ENCODE measurements around the gene UBAP1. TPM values are rescaled to one million over a fixed set of nuclear protein-coding genes. Genes with fewer than 3 reads are reported as not detected.
"Not testable (repeated sequence)": the region's sequence is repeated elsewhere in the genome, so short reads cannot be mapped to it uniquely, and the experiment has no call there.

UBAP1 gene
- total and polyA plus RNA-seq, 2 donors: 21.6 to 54.1 TPM

- DNase-seq (ENCODE audit: extremely low spot score): no peak
- WGBS: 88% methylated on average over 6 of the region's 6 CpGs
- no peaks in the 10 kb centered on the region for H3K36me3 ChIP-seq (ENCODE audit: insufficient read depth)
- no peak overlapping the region for H3K4me3 ChIP-seq (ENCODE audit: low read depth, low read length)
- H3K27ac ChIP-seq (ENCODE audit: low read depth): no peak overlapping the region
- H3K4me1 ChIP-seq (ENCODE audit: insufficient read depth): no peaks in the 10 kb centered on the region
Measured at GRCh38 chr9:34197756-34198711, 19.2 kb downstream of the UBAP1 start.

- DNase-seq (ENCODE audit: extremely low spot score): no peak
- Histone ChIP-seq H3K27ac (ENCODE audit: low read depth) (no peak overlapping the region), H3K4me1 (ENCODE audit: insufficient read depth) (no peaks in the 10 kb centered on the region), H3K4me3 (ENCODE audit: low read depth, low read length) (no peak overlapping the region), H3K36me3 (ENCODE audit: insufficient read depth) (no peaks in the 10 kb centered on the region)
- 76% methylated on average over 2 of the region's 2 CpGs for WGBS
Measured at GRCh38 chr9:34200092-34200491, 21.2 kb downstream of the UBAP1 start.

- H3K36me3 ChIP-seq (ENCODE audit: insufficient read depth): no peaks in the 10 kb centered on the region
- 53% methylated on average over 4 of the region's 4 CpGs for WGBS
- no peak overlapping the region for H3K4me3 ChIP-seq (ENCODE audit: low read depth, low read length)
- DNase-seq (ENCODE audit: extremely low spot score): no peak
- no peak overlapping the region for H3K27ac ChIP-seq (ENCODE audit: low read depth)
- no peaks in the 10 kb centered on the region for H3K4me1 ChIP-seq (ENCODE audit: insufficient read depth)
Measured at GRCh38 chr9:34203275-34203991, 24.6 kb downstream of the UBAP1 start.

- H3K4me1 ChIP-seq (ENCODE audit: insufficient read depth): no peaks in the 10 kb centered on the region
- no peak overlapping the region for H3K27ac ChIP-seq (ENCODE audit: low read depth)
- H3K4me3 ChIP-seq (ENCODE audit: low read depth, low read length): no peak overlapping the region
- DNase-seq (ENCODE audit: extremely low spot score): no peak
- H3K36me3 ChIP-seq (ENCODE audit: insufficient read depth): no peaks in the 10 kb centered on the region
- 52% methylated on average over 6 of the region's 6 CpGs for whole genome bisulfite sequencing
Measured at GRCh38 chr9:34203992-34204635, 25.3 kb downstream of the UBAP1 start.

- DNase-seq (ENCODE audit: extremely low spot score): no peak
- H3K27ac ChIP-seq (ENCODE audit: low read depth): no peak overlapping the region
- no peak overlapping the region for H3K4me3 ChIP-seq (ENCODE audit: low read depth, low read length)
- no peaks in the 10 kb centered on the region for H3K4me1 ChIP-seq (ENCODE audit: insufficient read depth)
- H3K36me3 ChIP-seq (ENCODE audit: insufficient read depth): no peaks in the 10 kb centered on the region
Measured at GRCh38 chr9:34205102-34205501, 26.3 kb downstream of the UBAP1 start.

- Histone ChIP-seq H3K4me3 (ENCODE audit: low read depth, low read length) (no peak overlapping the region), H3K27ac (ENCODE audit: low read depth) (no peak overlapping the region), H3K4me1 (ENCODE audit: insufficient read depth) (no peaks in the 10 kb centered on the region), H3K36me3 (ENCODE audit: insufficient read depth) (no peaks in the 10 kb centered on the region)
- DNase-seq (ENCODE audit: extremely low spot score): no peak
- 88% methylated on average over 4 of the region's 4 CpGs for WGBS
Measured at GRCh38 chr9:34206561-34206960, 27.7 kb downstream of the UBAP1 start.

- Histone ChIP-seq H3K4me1 (ENCODE audit: insufficient read depth) (no peaks in the 10 kb centered on the region), H3K27ac (ENCODE audit: low read depth) (no peak overlapping the region), H3K36me3 (ENCODE audit: insufficient read depth) (no peaks in the 10 kb centered on the region), H3K4me3 (ENCODE audit: low read depth, low read length) (no peak overlapping the region)
- WGBS: 98% methylated on average over 1 of the region's 1 CpG
- DNase-seq (ENCODE audit: extremely low spot score): no peak
Measured at GRCh38 chr9:34211395-34211794, 32.6 kb downstream of the UBAP1 start.

GRCh38 chr9:34214354-34215000 lies 35.6 kb downstream of the UBAP1 start:
- WGBS: 89% methylated on average over 4 of the region's 4 CpGs

GRCh38 chr9:34216325-34216724 lies 37.5 kb downstream of the UBAP1 start:
- Histone ChIP-seq H3K36me3 (ENCODE audit: insufficient read depth) (no peaks in the 10 kb centered on the region), H3K27ac (ENCODE audit: low read depth) (no peak overlapping the region), H3K4me1 (ENCODE audit: insufficient read depth) (no peaks in the 10 kb centered on the region), H3K4me3 (ENCODE audit: low read depth, low read length) (no peak overlapping the region)
- 99% methylated on average over 3 of the region's 3 CpGs for WGBS
- DNase-seq (ENCODE audit: extremely low spot score): no peak

More at GRCh38 chr9:34214354-34215000, 35.6 kb downstream of the UBAP1 start:
- not testable (repeated sequence) for H3K36me3 ChIP-seq (ENCODE audit: insufficient read depth); H3K4me3 ChIP-seq (ENCODE audit: low read depth, low read length); H3K4me1 ChIP-seq (ENCODE audit: insufficient read depth); H3K27ac ChIP-seq (ENCODE audit: low read depth); DNase-seq (ENCODE audit: extremely low spot score)

GRCh38 chr9:34217015-34217414 lies 38.2 kb downstream of the UBAP1 start:
- not testable (repeated sequence) for H3K27ac ChIP-seq (ENCODE audit: low read depth); DNase-seq (ENCODE audit: extremely low spot score); H3K4me1 ChIP-seq (ENCODE audit: insufficient read depth); H3K4me3 ChIP-seq (ENCODE audit: low read depth, low read length); H3K36me3 ChIP-seq (ENCODE audit: insufficient read depth)
- 96% methylated on average over 2 of the region's 2 CpGs for WGBS

GRCh38 chr9:34218446-34218845 lies 39.6 kb downstream of the UBAP1 start:
- H3K27ac ChIP-seq (ENCODE audit: low read depth): no peak overlapping the region
- 72% methylated on average over 5 of the region's 5 CpGs for WGBS
- H3K4me3 ChIP-seq (ENCODE audit: low read depth, low read length): no peak overlapping the region
- H3K36me3 ChIP-seq (ENCODE audit: insufficient read depth): no peaks in the 10 kb centered on the region
- H3K4me1 ChIP-seq (ENCODE audit: insufficient read depth): no peaks in the 10 kb centered on the region
- no peak for DNase-seq (ENCODE audit: extremely low spot score)

- no peak overlapping the region for H3K4me3 ChIP-seq (ENCODE audit: low read depth, low read length)
- WGBS: 81% methylated on average over 1 of the region's 1 CpG
- no peaks in the 10 kb centered on the region for H3K4me1 ChIP-seq (ENCODE audit: insufficient read depth)
- no peak for DNase-seq (ENCODE audit: extremely low spot score)
- no peaks in the 10 kb centered on the region for H3K36me3 ChIP-seq (ENCODE audit: insufficient read depth)
- H3K27ac ChIP-seq (ENCODE audit: low read depth): no peak overlapping the region
Measured at GRCh38 chr9:34219421-34219820, 40.6 kb downstream of the UBAP1 start.

GRCh38 chr9:34220218-34220617 lies 41.4 kb downstream of the UBAP1 start:
- H3K4me3 ChIP-seq (ENCODE audit: low read depth, low read length): no peak overlapping the region
- no peaks in the 10 kb centered on the region for H3K36me3 ChIP-seq (ENCODE audit: insufficient read depth)
- H3K4me1 ChIP-seq (ENCODE audit: insufficient read depth): no peaks in the 10 kb centered on the region
- WGBS: 98% methylated on average over 8 of the region's 8 CpGs
- H3K27ac ChIP-seq (ENCODE audit: low read depth): no peak overlapping the region
- no peak for DNase-seq (ENCODE audit: extremely low spot score)

Data from urinary bladder (tissue), 4 donors.